NT2/D1 (cell line): Measurements from ENCODE around the gene NTM.

Experiments used
- DNase-seq: peaks from one replicate; pipeline ENCODE4 v3.0.0-alpha.2; 2011; ENCODE audit warnings: low read depth, low spot score
- H3K27me3 ChIP-seq: 2 replicates; pipeline ENCODE4 v1.6.0; 2011; ENCODE audit warnings: mild to moderate bottlenecking; ENCODE audit not compliant: insufficient read length, insufficient read depth
- H3K36me3 ChIP-seq: 2 replicates; pipeline ENCODE4 v1.6.1; 2011; ENCODE audit warnings: mild to moderate bottlenecking, low read length, mixed read lengths; ENCODE audit not compliant: insufficient read depth, insufficient read length
- H3K4me1 ChIP-seq: 2 replicates; pipeline ENCODE4 v1.5.1; 2011; ENCODE audit not compliant: insufficient read depth, insufficient read length
- H3K4me3 ChIP-seq: 2 replicates; pipeline ENCODE4 v1.5.1; 2011; ENCODE audit warnings: low read depth; ENCODE audit not compliant: insufficient read length
- H3K9ac ChIP-seq: 2 replicates; pipeline ENCODE4 v1.6.0; 2011; ENCODE audit warnings: low read depth; ENCODE audit not compliant: insufficient read length
- H3K9me3 ChIP-seq: 2 replicates; pipeline ENCODE4 v1.5.1; 2011; ENCODE audit warnings: mild to moderate bottlenecking, low read length; ENCODE audit not compliant: insufficient read depth
- SUZ12 ChIP-seq: IDR thresholded peaks from 2 replicates; pipeline ENCODE4 v1.6.1; 2011; ENCODE audit not compliant: insufficient read length, insufficient read depth; ENCODE audit errors: extremely low read depth
- YY1 ChIP-seq: IDR thresholded peaks from 2 replicates; pipeline ENCODE4 v1.6.1; 2011; ENCODE audit not compliant: insufficient read length, insufficient read depth
- ZNF274 ChIP-seq: IDR thresholded peaks from 2 replicates; pipeline ENCODE4 v1.6.1; 2011; ENCODE audit warnings: mild to moderate bottlenecking, low read depth, low read length

The NTM gene

DNA sequence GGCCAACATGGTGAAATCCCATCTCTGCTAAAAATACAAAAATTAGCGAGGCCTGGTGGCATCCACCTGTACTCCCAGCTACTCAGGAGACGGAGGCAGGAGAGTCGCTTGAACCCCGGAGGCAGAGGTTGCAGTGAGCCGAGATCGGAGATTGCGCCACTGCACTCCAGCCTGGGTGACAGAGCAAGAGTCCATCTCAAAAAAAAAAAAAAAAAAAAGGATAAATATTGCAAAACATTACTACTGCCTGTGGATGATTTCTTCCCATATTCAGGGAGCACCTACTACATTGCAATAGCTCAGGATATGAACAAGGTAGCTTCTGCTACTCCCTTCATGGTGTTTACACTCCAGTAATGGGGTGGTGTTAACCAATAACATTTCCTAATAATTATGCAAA lies 980.6 kb downstream of the NTM start:
- no peak overlapping the region for H3K4me3 ChIP-seq
- no peaks in the 10 kb centered on the region for H3K27me3 ChIP-seq
- no peak overlapping the region for H3K9ac ChIP-seq
- H3K4me1 ChIP-seq, result peaks cover 3% of the 10 kb centered on the region
- no peak for TF ChIP-seq YY1
- TF ChIP-seq ZNF274, result no peak
- TF ChIP-seq SUZ12, result no peak
- no peaks in the 10 kb centered on the region for H3K9me3 ChIP-seq
- DNase-seq, result no peak
- no peaks in the 10 kb centered on the region for H3K36me3 ChIP-seq

DNA sequence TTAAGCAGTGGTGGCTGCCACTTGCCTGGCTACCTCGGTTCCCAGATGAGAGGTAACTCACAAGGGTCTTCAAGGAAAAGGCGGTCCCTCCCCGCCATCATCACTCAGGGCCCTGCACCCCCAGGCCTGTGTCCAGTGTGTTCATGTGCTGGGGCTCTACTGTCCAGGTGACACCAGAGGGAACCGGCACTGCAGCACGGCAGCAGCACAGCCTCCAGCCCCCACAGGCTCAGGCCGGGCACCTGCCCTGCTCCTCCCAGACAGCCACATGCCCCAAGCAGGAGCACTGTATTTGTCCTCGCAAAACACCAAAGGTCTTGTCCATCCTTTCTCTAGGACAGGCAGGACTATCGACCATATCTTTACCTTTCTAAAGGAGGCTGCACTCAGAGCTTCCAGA lies 982.1 kb downstream of the NTM start:
- Histone ChIP-seq H3K27me3 (no peaks in the 10 kb centered on the region), H3K4me3 (no peak overlapping the region), H3K9me3 (no peaks in the 10 kb centered on the region), H3K9ac (no peak overlapping the region), H3K36me3 (no peaks in the 10 kb centered on the region), H3K4me1 (no peaks in the 10 kb centered on the region)
- DNase-seq, result no peak
- TF ChIP-seq ZNF274 (no peak), SUZ12 (no peak), YY1 (no peak)

GRCh38 chr11:132353255-132353654 lies 982.8 kb downstream of the NTM start:
- Histone ChIP-seq H3K27me3 (no peaks in the 10 kb centered on the region), H3K9ac (no peak overlapping the region), H3K36me3 (no peaks in the 10 kb centered on the region), H3K4me3 (no peak overlapping the region), H3K4me1 (no peaks in the 10 kb centered on the region), H3K9me3 (no peaks in the 10 kb centered on the region)
- DNase-seq, result no peak
- no peak for TF ChIP-seq SUZ12
- no peak for TF ChIP-seq YY1
- TF ChIP-seq ZNF274, result no peak

DNA sequence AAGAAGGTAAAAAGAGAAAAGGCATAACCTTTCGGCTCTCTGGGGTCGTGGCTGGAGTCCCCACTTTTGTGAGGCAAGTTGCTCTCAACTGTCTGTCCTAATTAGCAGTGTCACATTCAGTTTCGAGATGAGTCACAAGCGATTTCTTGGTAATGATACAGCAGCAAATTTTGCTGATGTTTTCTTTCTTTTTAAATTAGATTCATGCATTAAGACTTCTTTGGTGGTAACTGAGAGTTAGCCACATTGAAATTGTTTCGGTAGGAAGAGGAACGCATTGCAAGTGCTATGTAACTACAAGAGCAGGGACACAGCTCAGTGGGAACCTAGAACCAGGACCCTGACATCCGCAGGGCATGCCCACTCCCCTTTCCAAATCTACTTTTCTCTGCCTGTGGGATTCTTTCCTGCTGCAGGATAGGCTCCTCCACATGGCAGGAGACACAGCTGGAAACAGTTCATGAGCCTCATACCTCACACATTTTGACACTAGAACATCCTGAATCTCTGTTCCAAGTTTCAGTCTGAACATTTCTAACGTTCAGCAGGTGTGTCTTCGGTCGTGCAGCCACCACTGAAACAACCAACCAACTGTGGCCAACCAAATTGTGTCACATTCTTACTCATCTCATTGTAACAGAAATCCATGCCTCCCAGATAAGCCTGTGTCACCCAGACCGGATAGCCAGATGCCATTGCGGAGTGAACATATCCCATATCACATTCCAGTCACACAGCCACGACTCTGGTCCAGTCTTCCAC lies 987.6 kb downstream of the NTM start:
- DNase-seq, result no peak
- no peak overlapping the region for H3K9ac ChIP-seq
- no peaks in the 10 kb centered on the region for H3K27me3 ChIP-seq
- H3K4me1 ChIP-seq, result no peaks in the 10 kb centered on the region
- H3K4me3 ChIP-seq, result no peak overlapping the region
- H3K9me3 ChIP-seq, result peaks cover 11% of the 10 kb centered on the region; the same call in 1 of the 2 replicates
- H3K36me3 ChIP-seq, result no peaks in the 10 kb centered on the region
- TF ChIP-seq YY1 (no peak), ZNF274 (no peak), SUZ12 (no peak)

DNA sequence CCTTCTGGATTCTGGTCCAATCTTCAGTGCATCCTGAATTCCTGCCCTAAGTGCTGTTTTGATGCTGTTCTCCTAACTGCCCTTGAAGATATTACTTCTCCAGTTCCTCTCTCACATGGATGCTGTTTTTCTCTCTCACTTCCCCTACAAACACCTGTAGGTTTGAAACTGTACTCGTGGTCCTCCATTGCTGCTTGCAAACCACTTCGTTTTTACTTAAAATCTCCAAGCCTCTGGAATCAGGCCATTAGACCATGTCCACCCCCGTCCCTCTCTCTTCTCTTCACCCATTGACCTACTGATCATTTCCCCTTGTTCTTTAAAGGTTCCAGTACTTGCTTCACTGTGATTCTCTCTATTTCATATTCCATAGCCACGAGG lies 988.1 kb downstream of the NTM start:
- DNase-seq, result no peak
- Histone ChIP-seq H3K36me3 (no peaks in the 10 kb centered on the region), H3K4me3 (no peak overlapping the region), H3K9me3 (peaks cover 14% of the 10 kb centered on the region; the same call in 1 of the 2 replicates), H3K4me1 (no peaks in the 10 kb centered on the region), H3K27me3 (no peaks in the 10 kb centered on the region), H3K9ac (no peak overlapping the region)
- TF ChIP-seq SUZ12 (no peak), YY1 (no peak), ZNF274 (no peak)

DNA sequence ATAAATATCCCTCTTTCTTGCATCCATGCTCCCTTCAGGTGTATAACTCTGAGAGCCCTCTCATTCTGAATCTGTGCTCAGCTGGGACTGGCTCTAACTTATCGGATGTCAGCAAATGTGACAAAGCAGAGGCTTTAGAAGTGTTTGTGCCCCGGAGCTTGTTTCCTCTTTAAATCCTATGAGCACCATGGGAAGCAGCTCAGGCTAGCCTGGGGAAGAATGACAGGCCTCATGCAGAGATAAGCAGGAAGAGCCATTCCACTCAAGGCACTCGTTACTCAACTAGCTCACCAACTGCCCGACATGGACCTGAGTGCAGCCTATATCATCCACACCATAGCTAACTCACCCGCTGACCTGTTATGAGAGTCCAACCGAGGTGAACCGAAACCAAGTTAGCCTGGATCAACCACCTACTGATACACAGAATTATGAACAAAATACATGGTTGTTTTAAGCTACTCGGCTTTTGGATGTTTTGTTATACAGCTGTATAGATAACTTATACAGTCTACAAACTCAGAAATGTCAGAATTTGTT lies 990.7 kb downstream of the NTM start:
- H3K36me3 ChIP-seq, result no peaks in the 10 kb centered on the region
- H3K4me3 ChIP-seq, result no peak overlapping the region
- H3K9me3 ChIP-seq, result peaks cover 14% of the 10 kb centered on the region; the same call in 1 of the 2 replicates
- no peak overlapping the region for H3K9ac ChIP-seq
- no peaks in the 10 kb centered on the region for H3K27me3 ChIP-seq
- DNase-seq, result peak; percentile 6
- no peak for TF ChIP-seq ZNF274
- TF ChIP-seq YY1, result no peak
- no peak for TF ChIP-seq SUZ12
- H3K4me1 ChIP-seq, result no peaks in the 10 kb centered on the region

DNA sequence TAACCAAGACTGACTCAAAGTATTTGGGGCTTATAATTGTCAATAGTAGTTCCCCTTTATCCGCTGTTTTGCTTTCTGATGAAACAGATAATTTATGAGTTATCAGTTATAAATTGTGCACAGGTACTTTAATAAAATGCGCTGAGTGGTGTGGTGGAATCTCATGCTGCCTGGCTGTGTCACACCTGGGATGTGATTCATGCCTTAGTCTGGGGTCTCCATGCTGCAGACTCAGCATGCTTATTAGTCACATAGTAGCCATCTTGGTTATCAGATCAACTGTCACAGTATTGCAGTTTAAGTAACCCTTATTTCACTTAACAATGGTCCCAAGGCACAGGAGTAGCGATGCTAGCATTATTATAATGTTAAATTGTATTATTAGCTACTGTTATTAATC lies 995.2 kb downstream of the NTM start:
- H3K9me3 ChIP-seq, result peaks cover 14% of the 10 kb centered on the region; the same call in 1 of the 2 replicates
- no peak for DNase-seq
- no peak overlapping the region for H3K4me3 ChIP-seq
- no peak overlapping the region for H3K9ac ChIP-seq
- H3K36me3 ChIP-seq, result no peaks in the 10 kb centered on the region
- H3K27me3 ChIP-seq, result no peaks in the 10 kb centered on the region
- TF ChIP-seq YY1, result no peak
- TF ChIP-seq ZNF274, result no peak
- TF ChIP-seq SUZ12, result no peak
- H3K4me1 ChIP-seq, result no peaks in the 10 kb centered on the region
